NCI-H2107 treated with DMSO at 0.1 percent for 48 hours (cell line): ENCODE results near the gene IQCK.

Experiments
- DNase-seq: peaks from one replicate; lab custom pipeline; 2025; ENCODE audit not compliant: unreplicated experiment; lab: John Stamatoyannopoulos, UW

Gene IQCK

DNA sequence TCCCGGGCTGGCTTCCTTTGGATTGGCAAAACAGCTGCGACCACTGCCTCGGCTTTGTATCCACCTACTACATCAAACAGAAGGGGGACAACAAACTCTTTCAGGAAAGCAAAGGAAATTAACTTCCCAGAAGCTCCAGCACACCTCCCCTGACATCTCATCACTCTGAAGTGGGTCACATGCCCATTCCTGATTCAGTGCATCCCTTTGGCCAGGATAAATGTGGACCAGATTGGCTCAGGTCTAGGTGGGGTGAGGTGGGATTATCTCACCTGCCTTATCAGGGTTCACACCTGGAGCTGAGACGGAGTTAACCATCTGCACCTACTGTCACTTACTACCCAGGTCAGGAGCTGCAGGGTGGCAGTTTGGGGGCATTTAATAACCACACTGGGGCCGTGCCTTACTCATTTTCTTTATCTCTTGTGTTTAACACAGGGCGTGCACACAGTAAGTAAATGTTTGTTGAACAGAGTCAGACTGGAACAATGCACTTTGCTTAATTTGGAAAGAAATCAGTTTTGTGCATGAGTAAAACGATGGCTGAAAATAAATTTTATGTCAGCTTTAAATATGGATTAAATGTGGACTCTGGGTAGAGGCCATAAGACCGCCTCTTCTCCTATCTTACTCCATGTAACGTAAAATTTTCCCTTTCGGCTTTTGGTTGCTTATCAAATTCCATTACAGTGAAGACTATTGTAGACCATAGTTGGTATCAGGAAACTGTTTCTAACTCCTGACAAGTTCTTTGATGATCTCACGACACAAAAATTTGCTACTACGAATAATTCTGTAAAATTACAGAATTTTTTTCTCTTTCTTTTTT is 36.0 kb downstream of the IQCK start:
- no peak for DNase-seq

DNA sequence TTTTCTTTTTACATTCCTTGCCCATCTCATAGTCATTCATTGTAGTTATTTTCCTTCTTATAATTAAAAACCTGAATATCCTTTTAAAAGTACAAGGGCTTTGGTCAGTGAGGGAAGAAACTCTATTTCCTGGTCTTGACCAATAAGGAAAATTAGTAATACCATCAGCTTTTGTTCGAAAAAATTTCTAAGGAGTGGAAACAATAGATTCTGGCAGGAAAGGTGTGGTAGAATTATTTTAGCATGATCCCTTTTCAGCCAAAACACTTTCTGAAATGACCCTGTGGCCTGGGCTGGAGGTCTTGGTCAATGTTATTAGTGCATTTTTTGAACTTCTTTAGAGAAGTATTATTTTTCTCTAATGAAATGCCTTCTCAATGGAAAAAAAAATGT is 36.6 kb downstream of the IQCK start:
- no peak for DNase-seq

DNA sequence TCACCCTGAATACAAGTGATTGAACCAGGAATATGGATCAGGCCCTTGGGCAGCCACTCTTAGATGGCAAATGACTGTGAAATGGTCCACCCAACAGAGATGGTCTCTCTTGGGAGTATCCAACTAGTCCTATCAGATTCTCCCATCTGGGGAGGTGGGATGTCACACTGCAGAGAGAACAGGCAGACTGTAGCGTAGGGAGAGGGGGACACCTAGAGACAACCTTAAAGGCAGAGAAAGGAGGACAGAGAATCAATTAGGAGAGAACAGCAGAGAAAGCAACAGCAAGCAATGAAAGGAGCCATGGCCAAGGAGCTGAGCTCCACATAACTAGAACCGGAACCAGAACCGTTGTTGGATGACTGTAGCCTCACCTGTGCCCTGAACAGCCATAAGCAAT is 37.2 kb downstream of the IQCK start:
- DNase-seq, result no peak

DNA sequence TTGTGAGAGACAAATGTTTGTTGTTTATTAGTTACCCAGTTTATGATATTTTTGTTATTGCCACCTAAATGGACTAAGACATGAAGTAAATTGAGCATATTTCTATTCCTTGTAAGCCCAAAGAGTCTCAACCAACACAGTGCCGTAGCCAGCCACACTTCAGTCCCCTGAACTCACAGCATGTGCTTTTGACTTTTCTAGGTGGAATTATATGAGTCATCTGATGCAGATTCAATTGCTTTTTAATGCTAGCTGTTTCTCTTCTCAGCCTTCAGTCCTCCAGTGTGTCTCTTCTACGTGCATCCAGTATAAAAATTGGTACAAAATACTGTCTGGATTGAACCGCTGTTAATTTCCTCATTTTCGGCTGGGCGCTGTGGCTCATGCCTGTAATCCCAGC is 39.0 kb downstream of the IQCK start:
- no peak for DNase-seq

DNA sequence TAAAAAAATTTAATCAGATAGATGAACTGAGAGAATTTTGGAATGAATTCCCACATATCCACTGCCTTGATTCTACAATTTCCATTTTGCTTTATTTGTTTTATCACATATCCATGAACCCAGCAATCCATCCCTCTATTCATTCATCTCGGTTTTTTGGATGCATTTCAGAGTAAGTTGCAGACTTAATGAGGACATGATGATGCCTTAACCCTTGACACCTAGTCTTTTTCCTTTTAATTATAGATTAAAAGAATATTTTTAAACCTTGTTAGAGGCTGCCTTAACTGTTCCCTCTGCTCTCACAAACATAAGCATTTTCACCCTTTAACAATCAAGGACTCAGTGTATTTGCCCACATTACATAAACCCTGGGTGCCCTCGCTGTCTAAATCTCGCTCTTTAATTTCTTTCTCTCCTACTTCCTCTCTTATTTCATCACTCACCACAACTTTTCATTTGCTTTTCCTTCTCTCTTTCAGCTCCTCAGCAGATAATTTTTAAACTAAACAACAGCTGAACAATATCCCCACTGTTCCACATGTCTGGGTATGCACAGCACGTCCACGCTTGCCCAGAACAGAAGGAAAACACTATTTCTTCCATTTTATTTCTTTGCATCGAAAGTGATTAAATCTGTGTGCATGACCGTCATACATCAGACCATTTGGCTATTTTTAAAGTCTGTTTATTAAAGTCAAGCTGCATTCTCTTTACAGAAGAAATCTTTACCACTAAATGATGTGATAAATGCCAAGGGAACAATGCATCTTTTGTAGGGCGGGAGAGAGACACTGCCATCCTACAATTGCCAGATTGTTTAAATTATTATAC is 39.9 kb downstream of the IQCK start:
- DNase-seq, result peak; percentile 2

DNA sequence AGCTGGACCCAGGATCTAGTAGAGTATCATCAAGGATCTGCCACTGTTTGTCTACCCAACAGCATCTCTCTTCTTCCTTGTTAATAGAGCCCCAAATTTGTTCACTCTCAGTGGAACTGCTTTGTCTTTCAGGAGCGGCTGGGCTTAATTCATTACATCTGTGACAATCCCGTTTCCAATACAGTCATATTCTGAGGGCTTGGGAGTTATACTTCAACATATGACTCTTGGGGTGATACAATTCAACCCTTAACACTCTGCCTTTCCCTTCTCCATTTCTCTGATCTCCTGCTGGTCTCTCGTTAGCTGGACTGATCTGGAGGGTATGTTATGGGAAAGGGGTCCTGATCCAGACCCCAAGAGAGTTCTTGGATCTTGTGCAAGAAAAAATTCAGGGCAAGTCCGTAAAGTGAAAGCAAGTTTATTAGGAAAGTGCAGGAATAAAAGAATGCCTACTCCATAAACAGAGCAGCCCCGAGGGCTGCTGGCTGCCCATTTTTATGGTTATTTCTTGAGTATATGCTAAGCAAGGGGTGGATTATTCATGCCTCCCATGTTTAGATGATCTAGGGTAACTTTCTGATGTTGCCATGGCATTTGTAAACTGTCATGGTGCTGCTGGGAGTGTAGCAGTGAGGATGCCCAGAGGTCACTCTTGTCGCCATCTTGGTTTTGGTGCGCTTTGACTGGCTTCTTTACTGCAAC is 42.4 kb downstream of the IQCK start:
- DNase-seq, result no peak

DNA sequence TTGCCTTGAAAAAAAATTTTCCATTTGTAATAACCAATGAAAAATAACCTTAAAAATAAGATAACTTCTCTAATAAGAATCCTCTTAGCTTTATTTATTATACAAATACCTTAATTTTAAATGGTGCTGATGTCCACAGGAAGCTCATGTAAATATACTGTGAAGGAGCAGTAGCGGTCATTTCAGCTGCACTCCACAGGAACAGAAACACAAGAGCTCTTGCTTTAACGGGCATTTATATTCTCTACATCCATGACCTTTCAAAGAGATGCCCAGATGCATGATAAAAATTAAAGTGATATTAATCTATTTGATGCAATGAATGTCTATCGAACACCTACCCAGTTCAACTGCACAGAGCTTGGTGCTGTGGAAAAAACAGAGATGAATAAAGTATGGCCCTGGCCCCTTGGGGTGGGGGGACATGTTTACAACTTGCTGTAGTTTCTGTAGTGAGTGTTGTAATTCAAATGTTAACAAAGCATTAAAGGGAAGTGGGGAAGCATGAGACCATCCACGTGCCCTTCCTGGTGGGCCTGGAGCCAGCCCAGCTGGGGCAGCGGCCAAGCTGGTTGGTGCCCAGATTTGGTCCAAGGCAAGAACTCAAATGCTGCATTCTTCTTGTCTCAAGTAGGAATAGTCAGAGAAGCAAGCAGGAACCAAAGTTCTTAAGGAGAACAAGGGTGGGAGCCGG is 47.9 kb downstream of the IQCK start:
- DNase-seq, result no peak

DNA sequence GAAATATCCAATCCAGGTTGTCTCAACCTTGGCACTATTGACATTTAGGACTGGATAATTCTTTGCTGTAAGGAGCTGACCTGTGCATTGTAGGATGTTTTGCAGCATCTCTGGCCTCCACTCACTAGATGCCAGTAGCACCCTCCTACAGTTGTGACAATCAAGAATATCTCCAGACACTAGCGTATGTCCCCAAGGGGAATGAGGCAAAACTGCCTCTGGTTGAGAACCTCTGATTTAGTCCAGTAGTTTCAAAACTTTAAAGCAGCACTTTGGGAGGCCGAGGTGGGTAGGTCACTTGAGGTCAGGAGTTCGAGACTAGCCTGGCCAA is 48.4 kb downstream of the IQCK start:
- no peak for DNase-seq

DNA sequence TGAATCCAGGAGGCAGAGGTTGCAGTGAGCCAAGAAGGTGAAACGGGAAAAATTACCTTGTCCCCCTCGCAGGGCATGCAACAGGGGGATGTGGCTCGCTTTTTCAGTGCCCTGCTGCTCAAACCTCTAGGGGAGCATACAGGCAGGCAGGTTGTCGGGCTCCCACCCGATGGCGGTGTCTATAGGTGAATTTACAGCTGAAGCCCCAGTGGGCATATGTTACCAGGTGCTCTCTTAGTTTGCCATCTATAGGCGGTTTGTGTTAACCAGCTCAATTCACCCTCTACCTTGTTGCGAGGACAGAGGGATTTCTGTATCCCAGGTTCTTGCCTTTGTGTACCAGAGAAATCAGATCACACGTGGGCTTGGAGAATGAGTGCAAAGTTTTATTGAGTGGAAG is 48.9 kb downstream of the IQCK start:
- no peak for DNase-seq

DNA sequence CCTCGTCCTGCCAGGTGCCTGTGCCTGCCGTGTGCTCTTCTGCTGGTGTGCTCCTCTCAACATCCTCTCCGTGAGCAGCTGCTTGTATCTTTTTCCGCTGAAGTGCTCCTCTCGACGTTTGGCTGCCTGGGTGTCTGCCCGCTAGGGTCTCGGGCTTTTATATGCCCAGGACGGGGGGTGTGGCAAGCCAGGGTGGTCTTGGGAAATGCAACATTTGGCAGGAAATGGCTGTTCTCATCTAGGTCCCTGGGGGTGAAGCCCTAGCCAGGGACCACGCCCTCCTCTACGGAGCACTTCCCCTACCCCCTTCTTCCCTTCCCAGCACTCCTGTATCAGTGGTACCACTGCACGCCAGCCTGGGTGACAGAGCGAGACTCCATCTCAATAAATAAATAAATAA is 49.4 kb downstream of the IQCK start:
- no peak for DNase-seq

DNA sequence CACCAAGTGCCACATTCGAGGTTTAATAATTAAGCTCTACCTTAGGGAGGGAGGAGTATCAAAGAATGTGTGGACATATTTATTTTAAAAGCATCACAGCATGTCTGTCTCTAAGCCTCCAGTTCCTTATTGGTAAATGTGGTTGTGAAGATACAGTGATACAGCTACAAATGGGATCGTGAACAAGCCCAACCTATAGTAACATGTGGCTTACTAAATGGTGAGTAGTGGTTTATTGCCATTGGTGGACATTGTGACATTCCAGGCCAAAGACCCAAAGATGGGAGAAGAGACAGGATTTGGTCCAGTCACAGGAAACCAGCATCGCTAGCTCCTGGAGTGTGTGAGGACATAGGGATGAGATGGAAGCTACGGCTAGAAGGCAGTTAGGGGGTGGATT is 51.2 kb downstream of the IQCK start:
- DNase-seq, result no peak

DNA sequence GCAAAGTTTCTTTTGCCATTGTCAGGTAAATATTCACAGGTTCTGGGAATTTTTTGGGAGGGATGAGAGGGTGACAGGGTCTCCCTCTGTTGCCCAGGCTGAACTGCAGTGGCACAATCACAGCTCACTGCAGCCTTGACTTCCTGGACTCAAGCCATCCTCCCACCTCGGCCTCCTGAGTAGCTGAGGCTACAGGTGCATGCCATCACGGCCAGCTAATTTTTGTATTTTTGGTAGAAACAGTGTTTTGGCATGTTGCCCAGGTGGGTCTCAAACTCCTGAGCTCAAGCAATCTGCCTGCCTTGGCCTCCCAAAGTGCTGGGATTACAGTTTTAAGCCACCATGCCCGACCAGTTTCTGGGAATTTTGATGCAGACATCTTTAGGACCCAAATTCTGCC is 53.0 kb downstream of the IQCK start:
- DNase-seq, result no peak

DNA sequence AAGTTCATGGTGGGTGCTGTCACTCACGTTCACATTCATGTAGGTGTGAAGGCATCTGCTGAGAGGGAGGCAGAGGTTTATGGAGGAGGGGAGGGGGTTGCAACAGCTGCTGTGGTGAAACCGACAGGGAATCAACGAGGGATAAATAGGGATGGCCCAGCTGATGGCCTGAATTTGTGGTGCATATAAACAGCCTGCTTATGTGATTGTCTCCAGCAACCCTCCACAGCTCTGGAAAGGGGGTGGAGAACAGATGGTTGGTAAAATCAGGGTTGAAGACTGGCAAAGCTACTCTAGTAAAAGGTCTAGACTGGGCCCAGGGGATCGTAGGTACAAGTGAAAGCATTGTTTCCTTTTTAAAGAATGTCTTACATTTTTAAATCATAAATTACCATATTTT is 53.7 kb downstream of the IQCK start:
- DNase-seq, result no peak

DNA sequence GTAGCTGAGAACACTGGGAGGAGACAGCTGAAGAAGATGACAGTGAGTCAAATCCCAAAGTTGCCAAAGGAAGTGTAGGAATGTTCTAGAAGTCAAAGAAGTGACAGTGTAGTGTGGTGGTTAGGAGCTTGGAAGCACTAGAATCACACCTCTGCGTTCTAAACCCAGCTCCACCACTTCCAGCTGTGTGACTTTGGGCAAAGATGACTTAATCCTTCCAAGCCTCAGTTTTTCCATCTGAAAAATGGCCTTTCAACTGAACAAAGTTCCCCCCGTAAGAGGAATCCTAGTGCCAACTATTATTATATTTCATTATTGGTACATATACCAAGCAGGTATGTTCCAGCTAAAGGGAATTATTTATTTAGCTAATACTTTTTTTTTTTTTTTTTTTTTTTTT is 56.0 kb downstream of the IQCK start:
- DNase-seq, result no peak

DNA sequence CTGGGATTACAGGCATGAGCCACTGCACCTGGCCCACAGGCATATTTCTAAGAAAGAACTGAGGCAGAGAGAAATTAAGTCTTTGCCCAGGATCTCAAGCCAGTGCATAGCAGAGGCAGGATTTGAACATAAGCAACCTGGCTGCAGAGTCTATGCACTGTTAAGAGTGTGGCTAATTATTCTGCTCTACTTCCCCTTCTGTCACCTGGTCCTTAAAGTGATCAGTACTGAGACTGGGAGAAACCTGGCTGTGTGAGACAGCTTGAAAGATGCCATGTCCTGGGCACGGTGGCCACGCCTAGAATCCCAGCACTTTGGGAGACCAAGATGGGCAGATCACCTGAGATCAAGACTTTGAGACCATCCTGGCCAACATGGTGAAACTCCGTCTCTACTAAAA is 58.1 kb downstream of the IQCK start:
- peak; percentile 73 for DNase-seq

DNA sequence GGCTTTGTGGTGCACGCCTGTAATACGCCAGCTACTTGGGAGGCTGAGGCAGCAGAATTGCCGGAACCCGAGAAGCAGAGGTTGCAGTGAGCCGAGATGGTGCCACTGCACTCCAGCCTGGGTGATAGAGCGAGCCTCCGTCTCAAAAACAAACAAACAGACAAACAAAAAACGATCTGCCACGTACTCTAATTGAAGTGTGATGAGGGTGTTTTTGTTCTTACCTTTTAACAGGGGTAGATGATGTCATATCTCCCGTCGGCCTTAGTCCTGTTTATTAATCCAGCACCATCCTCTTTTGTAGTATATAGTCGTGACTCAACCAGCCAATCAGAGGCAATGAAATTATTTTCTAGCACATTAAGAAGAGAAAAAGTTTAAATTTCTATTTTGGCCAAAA is 58.5 kb downstream of the IQCK start:
- peak; percentile 73 for DNase-seq

DNA sequence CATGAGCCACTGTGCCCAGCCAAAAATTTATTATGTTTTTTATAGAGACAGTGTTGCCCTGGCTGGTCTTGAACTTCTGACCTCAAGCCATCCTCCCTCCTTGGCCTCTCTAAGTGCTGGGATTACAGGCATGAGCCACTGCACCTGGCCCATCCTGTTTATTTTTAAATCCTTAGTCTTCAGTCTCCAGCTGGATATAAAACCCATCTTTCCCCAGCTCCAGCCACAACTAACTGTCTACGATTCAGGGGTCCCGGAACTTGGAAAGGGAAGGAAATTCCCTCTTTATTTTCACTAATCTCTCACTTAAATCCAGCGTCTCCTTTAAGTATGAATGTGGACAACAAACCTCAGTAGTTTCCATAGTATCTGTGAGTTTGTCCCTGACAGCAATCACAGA is 62.2 kb downstream of the IQCK start:
- DNase-seq, result no peak

DNA sequence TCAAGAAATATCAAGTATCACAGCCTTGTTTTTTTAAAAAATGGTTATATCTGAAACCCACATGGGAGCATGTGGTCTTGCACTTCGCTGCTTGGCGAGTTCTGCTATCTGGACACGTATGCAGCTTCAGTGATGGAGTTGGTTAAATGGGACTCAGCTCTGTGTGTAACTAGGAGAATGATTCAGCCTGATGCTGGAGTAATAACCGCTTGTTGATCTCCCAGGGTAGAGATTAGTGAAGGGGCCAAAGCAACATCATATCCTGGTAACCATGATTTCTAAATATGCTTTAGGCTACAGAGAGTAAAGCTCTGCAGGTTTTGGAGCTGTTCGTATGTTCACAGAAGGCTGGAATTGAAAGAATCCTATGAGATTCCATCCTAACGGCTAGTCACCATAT is 63.2 kb downstream of the IQCK start:
- DNase-seq, result no peak

DNA sequence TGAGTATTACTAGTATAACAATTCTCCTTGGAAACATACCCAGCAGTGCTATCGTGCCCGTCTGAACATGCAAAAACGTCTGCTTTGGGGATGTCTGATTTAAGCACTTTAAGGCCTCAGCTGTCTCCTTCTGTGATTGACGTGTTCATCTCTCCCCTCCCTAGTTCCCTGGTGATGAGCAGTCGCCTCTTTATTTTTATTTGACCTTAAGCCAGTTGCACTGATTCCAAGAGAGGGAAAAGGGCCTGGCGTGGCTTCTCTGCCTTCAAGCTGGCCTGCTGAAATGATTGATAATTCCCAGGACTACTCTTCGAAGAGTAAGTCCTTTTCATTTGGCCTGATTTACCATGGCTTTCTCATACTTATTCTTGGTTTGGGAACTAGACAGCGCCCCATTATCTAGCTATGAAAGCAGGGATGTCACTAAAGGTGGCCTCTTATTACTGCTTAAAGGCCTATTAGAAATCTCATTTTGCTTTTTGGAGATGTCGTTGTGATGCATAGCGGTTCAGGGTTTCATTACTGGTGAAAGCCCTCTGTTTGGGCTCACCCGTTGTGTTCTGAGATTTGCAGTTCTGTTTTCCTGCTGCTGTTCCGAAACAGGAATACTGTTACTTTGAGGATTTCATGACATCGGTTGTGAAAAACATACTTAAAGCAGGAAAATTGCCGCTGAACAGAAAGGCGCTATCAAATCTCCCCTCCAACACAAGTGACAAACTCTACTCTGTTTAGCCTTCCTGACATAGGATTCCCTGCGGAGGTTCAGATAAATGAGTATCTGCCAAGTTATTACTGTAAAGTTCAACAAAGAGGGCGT is 65.5 kb downstream of the IQCK start:
- no peak for DNase-seq

DNA sequence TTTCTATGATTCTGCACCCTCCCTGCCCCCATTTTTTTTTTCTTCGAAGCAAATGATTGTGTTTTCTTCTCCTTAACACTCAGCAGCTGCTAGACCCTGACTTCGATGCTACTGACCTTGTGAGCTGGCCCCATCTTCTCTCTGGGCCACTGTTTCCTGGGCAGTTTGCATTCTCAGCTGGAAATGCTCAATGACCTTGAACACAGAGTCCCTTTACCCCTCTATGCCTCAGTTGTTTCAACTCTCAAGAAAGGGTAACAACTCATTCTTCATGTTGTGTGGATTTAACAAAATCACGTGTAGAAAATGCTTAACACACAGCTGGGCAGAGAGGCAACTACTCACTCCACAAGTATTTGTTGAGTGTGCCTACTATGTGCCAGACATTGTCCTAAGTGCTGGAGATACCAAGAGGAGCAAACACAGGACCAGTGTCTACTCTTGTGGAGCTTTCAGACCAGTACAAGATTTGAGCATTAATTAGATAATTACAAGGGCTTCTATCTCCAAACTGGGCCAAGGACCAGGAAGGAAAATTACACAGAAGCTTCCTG is 66.2 kb downstream of the IQCK start:
- DNase-seq, result no peak
